ENCODE data around the gene C1R. TPM values are rescaled to one million over a fixed set of nuclear protein-coding genes. Genes with fewer than 3 reads are reported as not detected.

Gene C1R
- total RNA-seq, 1 donor from 2014 or later = 1,046 TPM

GRCh38 chr12:7101047-7101693 is 8.9 kb upstream of the C1R start:
- H3K9me3 ChIP-seq = no peaks in the 10 kb centered on the region
- H3K27ac ChIP-seq = peak overlapping the region in 1 of 2 donors; percentile 11
- no peaks in the 10 kb centered on the region for H3K27me3 ChIP-seq
- intact Hi-C loops (cut with DNase I) = no loop called here
- peak in 1 of 2 donors; percentile 54 for DNase-seq (ENCODE audit: low spot score in 2 of 2)
- peaks cover 13 to 41% of the 10 kb centered on the region in 2 donors for H3K36me3 ChIP-seq
- no peak overlapping the region for H3K4me3 ChIP-seq
- no peaks in the 10 kb centered on the region for H3K4me1 ChIP-seq
- no peak for TF ChIP-seq CTCF (IDR thresholded peaks at IDR 0.05)

- Histone ChIP-seq H3K9me3 (no peaks in the 10 kb centered on the region), H3K36me3 (peaks cover 13 to 41% of the 10 kb centered on the region in 2 donors), H3K4me1 (no peaks in the 10 kb centered on the region), H3K27ac (no peak overlapping the region), H3K4me3 (no peak overlapping the region), H3K27me3 (no peaks in the 10 kb centered on the region)
- intact Hi-C loops (cut with DNase I) = no loop called here
- no peak for TF ChIP-seq CTCF (IDR thresholded peaks at IDR 0.05)
- no peak for DNase-seq (ENCODE audit: low spot score in 2 of 2)
These were observed 8.0 kb upstream of the C1R start for GRCh38 chr12:7100239-7100638.

GRCh38 chr12:7099290-7099996 is 7.2 kb upstream of the C1R start:
- H3K27me3 ChIP-seq = no peaks in the 10 kb centered on the region
- intact Hi-C loops (cut with DNase I) = no loop called here
- no peak overlapping the region for H3K27ac ChIP-seq
- H3K4me3 ChIP-seq = no peak overlapping the region
- H3K36me3 ChIP-seq = peaks cover 13 to 41% of the 10 kb centered on the region in 2 donors
- DNase-seq (ENCODE audit: low spot score in 2 of 2) = no peak
- H3K9me3 ChIP-seq = no peaks in the 10 kb centered on the region
- H3K4me1 ChIP-seq = no peaks in the 10 kb centered on the region
- TF ChIP-seq CTCF (IDR thresholded peaks at IDR 0.05) = no peak

- peaks cover 0 to 5% of the 10 kb centered on the region in 2 donors for H3K4me1 ChIP-seq
- intact Hi-C loops (cut with DNase I) = no loop called here
These were observed 4.7 kb upstream of the C1R start for GRCh38 chr12:7096979-7097378.

More at GRCh38 chr12:7096979-7097378, 4.7 kb upstream of the C1R start:
- Histone ChIP-seq H3K4me3 (no peak overlapping the region), H3K9me3 (no peaks in the 10 kb centered on the region), H3K27ac (no peak overlapping the region), H3K27me3 (no peaks in the 10 kb centered on the region), H3K36me3 (peaks cover 13 to 33% of the 10 kb centered on the region in 2 donors)
- peak in 1 of 2 donors; percentile 49 for DNase-seq (ENCODE audit: low spot score in 2 of 2)
- TF ChIP-seq CTCF (IDR thresholded peaks at IDR 0.05) = no peak
